ENCODE results near the gene P2RY2.

The P2RY2 gene

DNA sequence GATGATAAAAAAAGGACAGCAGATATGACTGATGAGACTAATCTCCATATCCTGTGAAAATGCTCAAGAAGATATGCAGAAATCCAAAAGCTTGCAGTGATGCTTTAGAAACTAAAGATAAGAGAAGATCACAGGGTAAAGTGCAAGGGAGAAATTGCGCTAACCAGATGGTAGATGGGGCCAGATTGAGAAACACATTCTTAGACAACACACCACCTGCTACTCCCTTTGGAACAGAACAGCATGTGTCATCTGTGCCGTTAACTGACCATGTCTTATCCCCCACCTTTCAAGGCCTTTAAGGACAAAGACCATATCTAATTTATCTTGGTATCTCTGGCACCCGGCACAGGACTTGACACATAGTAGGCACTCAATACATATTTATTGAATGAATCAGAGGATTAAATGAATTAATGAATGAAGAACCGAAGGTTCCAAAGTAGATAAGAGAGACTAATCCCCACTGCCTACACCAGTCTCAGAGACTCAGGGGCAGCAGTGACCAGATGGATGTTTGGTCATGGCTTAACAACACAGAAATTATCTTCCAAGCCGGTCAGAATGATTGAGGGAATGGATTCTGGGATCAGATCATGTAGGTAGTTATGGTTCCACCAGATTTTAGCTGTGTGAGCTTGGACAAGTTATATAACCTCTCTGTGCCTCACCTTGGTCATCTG lies 12.3 kb upstream of the P2RY2 start:
- DNase-seq (ENCODE audit: low read depth in 2 of 2), result no peak

GRCh38 chr11:73206801-73207200 lies 11.3 kb upstream of the P2RY2 start:
- no peak for DNase-seq (ENCODE audit: low read depth in 2 of 2)

DNA sequence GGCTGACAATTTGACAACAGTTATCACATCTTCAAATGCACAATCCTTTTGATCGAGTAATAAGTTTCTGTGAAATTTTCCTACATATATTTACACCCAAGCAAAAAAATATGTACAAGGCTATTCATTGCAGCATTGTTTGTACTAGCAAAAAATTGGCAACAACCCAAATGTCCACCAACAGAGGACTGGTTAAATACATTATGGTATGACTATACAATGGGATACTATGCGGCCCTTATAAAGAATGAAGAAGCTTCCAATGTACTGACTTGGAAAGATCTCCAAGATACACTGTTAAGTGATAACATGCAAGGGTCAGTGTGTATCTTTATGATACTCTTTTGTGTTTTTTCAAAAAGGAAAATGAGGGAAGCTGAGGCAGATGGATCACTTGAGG lies 8.2 kb upstream of the P2RY2 start:
- DNase-seq (ENCODE audit: low read depth in 2 of 2), result no peak

GRCh38 chr11:73210916-73211667 lies 7.0 kb upstream of the P2RY2 start:
- no peak for DNase-seq (ENCODE audit: low read depth in 2 of 2)

GRCh38 chr11:73213196-73214143 lies 4.6 kb upstream of the P2RY2 start:
- no peak for DNase-seq (ENCODE audit: low read depth in 2 of 2)

DNA sequence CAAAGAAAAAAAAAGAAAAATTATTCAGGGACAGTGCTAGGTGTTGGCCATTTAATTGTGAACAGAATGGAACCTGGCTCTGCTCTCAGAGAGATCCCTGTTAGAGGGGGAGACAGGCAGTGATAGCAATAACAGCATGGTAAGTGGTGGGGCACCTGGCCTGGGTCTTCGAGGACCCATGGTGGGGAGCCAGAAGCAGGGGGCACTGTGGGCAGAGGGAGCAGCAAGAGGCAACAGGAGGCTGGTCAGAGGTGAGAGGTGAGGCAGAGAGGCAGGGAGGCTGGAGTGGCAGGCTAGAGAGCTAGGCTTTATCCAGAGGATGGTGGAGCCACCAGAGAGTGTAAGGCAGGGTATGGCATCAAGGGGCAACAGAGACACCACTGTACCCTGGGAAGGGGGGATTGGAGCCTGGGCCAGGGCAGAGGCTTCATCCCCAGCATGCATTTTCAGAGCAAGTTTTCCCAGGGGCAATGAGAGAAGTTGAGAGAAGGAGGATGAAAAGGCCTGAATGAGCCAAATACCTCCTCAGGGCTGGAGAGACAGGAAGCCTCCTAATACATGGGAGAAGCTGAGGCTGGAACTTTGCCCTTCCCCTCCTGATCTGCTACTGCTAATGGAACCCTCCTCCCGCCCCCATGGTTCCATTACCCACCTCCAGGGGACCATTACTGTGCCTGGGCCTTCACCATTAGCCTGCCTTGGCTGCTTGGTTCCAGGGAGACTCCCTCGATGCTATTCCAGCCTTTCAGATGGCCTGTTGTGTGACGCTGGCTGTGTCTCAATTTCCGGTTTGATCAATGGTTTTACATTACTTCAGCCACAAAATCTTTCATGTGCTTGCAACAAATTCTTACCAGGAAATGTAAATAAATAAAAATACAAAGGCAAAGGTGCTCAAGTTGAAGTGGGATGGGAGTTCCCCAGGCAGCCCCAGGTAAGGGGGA lies 2.6 kb upstream of the P2RY2 start:
- DNase-seq (ENCODE audit: low read depth in 2 of 2), result no peak

DNA sequence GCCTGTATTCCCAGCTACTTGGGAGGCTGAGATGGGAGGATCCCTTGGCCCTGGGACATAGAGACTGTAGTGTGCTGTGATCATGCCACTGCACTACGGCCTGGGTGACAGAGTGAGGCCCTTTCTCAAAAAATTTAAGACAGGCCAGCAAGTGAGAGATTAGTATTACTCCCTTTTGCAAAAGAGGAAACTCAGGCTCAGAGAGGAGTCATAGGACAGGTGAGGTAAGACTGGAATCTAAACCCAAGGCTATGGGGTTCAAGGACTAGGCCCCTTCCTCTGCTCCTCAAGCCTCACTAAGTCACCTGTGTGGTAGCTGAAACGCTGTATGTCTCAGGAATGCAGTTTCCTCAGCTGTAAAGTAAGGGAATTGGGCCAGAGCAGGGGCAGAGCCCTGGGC lies 1.6 kb upstream of the P2RY2 start:
- DNase-seq (ENCODE audit: low read depth in 2 of 2), result no peak

DNA sequence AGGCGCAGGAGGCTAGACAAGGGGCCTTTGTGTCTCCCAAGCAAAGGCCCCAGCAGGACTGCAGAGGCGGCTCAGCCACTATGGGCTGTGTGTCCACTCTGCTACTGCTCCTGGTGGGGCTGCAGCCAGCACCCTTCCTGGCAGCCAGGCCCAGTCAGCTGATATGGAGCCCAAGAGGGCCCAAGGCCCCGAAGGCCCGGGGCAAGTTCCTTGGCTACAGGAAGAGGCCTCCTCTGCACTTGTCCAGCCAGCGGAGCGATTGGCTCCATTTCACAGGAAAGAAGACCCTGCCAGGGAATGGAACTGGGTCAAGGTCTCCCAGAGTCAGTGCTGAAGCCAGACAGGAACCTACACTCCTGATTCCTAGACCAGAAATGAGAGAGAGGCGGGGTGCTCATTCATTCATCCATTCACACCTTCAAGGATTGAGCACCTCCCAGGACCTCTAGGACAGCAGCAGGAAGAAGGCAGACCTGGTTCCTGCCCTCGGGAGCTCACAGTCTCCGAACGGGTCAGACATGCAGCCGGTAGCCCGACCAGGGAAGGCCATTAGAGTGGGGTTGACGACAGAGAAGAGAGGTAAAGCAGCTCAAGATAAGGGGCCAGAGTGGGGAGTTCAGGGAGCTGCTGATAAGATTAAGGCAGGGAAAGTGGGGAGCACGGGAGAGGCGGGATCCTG lies 811 bp upstream of the P2RY2 start:
- DNase-seq (ENCODE audit: low read depth in 2 of 2), result no peak

DNA sequence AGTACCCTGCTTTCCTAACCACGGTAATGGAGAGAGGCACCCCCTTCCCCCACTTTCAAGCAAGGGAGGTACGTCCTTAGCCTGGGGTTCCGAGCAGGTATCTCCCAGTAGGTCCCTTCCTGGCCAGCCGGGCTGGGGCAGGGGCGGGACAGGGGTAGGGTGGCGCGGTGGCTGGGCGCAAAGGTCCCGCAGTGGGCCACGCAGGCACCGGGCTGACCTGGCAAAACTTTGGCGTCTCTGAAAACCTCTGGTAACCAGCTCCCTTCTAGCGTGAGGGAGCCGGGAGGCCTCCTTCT lies 323 bp upstream of the P2RY2 start:
- no peak for DNase-seq (ENCODE audit: low read depth in 2 of 2)

DNA sequence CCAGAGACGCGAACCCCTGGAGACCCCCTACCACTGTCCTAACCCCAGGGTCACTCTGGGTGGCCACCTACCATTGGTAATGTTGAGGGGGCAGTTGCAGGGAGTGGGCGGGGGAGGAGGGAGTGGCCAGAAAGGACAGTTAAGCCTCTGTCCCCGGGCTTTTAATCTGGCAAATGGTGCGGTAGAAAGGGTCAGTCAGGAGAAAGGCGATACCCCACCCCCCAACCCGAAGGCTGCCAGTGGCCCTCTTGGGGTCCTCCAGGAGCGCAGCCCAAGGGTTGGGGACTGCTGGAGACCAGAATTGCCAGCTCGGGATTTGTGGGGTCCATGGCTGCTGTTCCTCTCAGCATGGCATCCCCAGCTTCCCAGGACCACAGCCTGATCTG lies 742 bp downstream of the P2RY2 start:
- DNase-seq (ENCODE audit: low read depth in 2 of 2), result no peak

- no peak for DNase-seq (ENCODE audit: low read depth in 2 of 2)
These were observed 1.6 kb downstream of the P2RY2 start for GRCh38 chr11:73219396-73220285.

DNA sequence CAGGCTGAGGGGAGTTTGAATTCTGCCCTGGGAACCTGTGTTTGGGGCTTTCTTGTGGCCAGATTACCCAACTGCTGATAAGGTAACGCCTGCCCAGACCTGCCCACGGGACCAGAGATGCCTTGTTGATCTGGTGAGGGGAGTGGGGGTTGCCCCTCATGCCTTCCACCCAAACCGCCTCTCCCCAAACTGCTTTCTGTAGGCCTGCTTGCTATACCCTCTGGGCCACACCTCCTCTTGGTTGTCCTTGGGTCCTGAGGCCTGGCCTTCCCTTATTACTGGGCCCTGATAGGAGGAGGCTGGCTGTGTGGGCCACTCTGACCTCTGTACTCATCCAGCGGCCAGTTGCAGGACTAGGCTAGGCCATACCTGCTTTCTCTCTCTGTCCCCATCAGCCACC lies 3.4 kb downstream of the P2RY2 start:
- no peak for DNase-seq (ENCODE audit: low read depth in 2 of 2)

DNA sequence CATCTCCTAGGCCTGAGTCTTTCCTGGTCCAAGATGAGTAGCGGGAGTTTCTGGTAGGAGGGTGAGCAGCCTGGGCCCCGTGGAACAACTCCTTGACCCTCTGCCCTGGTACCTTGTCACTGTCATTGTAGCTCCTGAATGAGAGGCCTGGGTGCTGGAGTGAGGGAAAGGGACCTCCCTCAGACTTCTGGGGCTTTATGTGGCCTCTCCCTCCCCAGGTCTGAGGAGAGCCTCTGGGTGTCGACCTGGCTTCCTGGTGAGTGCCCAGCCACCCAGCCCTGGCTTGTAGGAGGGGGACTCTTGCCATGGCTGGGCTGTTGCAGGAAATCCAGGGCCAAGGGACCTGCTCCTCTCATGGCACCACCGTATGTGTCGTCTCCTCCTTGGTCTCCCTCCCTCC lies 3.9 kb downstream of the P2RY2 start:
- DNase-seq (ENCODE audit: low read depth in 2 of 2), result no peak

GRCh38 chr11:73223998-73224730 lies 6.1 kb downstream of the P2RY2 start:
- DNase-seq (ENCODE audit: low read depth in 2 of 2), result no peak

DNA sequence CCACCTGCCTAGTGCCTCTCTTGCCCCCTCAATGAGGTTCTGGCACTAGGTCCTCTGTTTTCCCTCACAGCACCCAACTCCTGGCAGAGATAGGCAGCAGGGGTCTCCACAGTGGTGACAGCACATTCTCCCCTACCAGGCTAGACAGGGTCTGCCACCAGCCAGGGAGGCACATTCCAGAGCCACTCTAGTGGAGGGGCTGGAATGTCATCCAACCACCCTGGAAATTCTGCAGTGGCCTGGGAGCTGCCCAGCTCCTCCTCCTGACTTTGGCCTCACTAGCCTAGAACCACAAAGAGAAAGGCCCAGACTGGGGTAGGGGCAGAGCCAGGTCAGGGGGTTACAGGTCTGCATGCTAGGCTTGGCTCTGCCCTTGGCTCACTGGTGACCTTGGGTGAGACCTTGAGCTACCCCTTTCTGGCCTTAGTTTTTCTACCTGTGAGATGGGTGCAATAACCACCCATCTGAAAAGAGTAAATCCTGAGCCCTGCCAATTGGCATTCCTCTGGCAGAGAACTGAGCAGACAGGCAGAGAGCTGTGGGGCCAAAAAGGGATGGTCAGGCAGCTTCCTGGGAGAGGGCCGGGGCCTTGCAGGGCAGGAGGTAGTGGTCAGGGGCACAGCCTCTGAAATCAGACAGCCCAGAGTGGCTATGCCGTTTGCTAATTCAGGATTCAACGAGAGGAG lies 7.1 kb downstream of the P2RY2 start:
- DNase-seq (ENCODE audit: low read depth in 2 of 2), result no peak

DNA sequence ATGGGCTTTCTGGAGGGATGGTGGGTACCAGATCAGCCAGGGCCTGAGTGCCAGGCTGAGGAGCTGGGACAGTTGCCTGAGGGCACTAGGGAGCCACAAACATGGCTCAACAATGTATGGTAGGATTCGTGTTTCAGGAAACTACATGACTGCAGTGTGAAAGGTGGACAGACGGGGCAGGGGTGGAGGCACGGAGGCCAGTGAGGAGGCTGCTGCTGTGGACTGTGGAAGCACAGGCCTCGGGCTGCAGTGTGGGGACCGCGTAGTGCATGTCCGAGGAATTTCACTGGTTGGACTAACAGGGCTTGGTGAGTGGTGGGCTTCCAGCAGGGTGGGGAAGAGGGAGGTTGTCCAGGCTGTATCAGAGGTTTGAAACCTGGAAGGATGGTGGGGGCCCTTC lies 7.8 kb downstream of the P2RY2 start:
- DNase-seq (ENCODE audit: low read depth in 2 of 2), result no peak

DNA sequence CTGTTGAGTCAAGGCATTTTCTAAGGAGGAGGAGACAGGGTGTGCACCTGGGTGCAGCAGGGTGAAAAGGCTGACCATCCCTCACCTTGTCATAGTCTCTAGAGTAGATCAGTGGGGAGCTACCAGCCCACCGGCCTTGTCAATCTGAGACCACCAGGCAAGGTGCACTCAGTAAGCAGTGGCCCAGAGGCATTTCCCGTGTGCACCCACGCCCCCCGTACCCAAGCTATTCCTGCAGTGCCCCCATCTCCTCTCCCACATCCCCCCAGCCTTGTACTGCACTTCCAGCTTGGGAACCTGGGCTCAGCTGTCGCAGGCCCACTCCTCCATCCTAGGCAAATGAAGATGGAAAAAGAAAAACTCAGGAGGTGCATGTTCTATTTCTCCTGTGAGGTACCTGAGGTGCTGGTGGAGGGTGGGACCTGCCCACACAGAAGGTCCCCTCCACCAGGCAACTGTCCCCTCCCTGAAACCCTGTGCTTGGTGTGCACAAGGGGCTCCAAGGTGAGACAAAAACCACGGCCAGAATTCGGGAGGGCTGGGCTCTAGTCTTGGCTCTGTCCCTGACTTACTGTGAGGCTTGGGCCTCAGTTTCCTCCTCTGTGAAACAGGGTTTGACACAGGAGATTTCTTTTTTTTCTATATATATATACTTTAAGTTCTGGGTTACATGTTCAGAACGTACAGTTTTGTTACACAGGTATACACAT lies 8.4 kb downstream of the P2RY2 start:
- no peak for DNase-seq (ENCODE audit: low read depth in 2 of 2)

GRCh38 chr11:73227571-73228211 lies 9.6 kb downstream of the P2RY2 start:
- DNase-seq (ENCODE audit: low read depth in 2 of 2), result no peak
